Measurements from ENCODE around the gene SPANXA2.
"Not testable (repeated sequence)": the region's sequence is repeated elsewhere in the genome, so short reads cannot be mapped to it uniquely, and the experiment has no call there.

SPANXA2 gene

GRCh38 chrX:141589408-141589807 is at the start of gene SPANXA2:
TSS of gene SPANXA2 (plus strand) at chrX:141589708. CDS start at chrX:141589768, 60 bp downstream.
- DNase-seq = not testable (repeated sequence)

- DNase-seq = not testable (repeated sequence)
Measured at GRCh38 chrX:141542551-141542950, 47.0 kb upstream of the SPANXA2 start.

GRCh38 chrX:141584638-141585037 is 4.9 kb upstream of the SPANXA2 start, which contains the start of gene SPANXA1:
TSS of gene SPANXA1 (minus strand) at chrX:141584738. CDS start at chrX:141584678, 60 bp downstream.
- not testable (repeated sequence) for DNase-seq

GRCh38 chrX:141609111-141609510 is 19.6 kb downstream of the SPANXA2 start:
- DNase-seq = no peak

- no peak for DNase-seq
Measured at GRCh38 chrX:141619336-141619735, 29.8 kb downstream of the SPANXA2 start.

GRCh38 chrX:141632124-141632523 is 42.6 kb downstream of the SPANXA2 start:
- DNase-seq = no peak

GRCh38 chrX:141638550-141638949 is 49.0 kb downstream of the SPANXA2 start:
- no peak for DNase-seq
